ENCODE results near the gene PLXNB1. TPM values are rescaled to one million over a fixed set of nuclear protein-coding genes. Genes with fewer than 3 reads are reported as not detected.

The PLXNB1 gene
- total RNA-seq, 3 donors from 2014 or later, result 98.1 to 136 (median 127) TPM

- Histone ChIP-seq H3K9me3 (no peaks in the 10 kb centered on the region), H3K36me3 (ENCODE audit: low read depth) (no peaks in the 10 kb centered on the region), H3K4me1 (ENCODE audit: low read depth) (no peaks in the 10 kb centered on the region), H3K4me3 (no peak overlapping the region)
- intact Hi-C loops (cut with DNase I, micrococcal nuclease), result no loop called here
- DNase-seq (no peak), ATAC-seq (no peak)
- no peak for TF ChIP-seq CTCF (IDR thresholded peaks at IDR 0.05)
Observed at GRCh38 chr3:48388966-48389365, 40.9 kb downstream of the PLXNB1 start.

GRCh38 chr3:48387634-48388033, 42.3 kb downstream of the PLXNB1 start:
- no peak overlapping the region for H3K4me3 ChIP-seq
- no peak for DNase-seq
- ATAC-seq, result no peak
- intact Hi-C loops (cut with DNase I, micrococcal nuclease), result no loop called here
- no peaks in the 10 kb centered on the region for H3K4me1 ChIP-seq (ENCODE audit: low read depth)
- H3K36me3 ChIP-seq (ENCODE audit: low read depth), result no peaks in the 10 kb centered on the region
- TF ChIP-seq CTCF (IDR thresholded peaks at IDR 0.05), result no peak
- no peaks in the 10 kb centered on the region for H3K9me3 ChIP-seq

GRCh38 chr3:48372862-48373435, 56.9 kb downstream of the PLXNB1 start:
- intact Hi-C loops (cut with DNase I, micrococcal nuclease), result no loop called here
- Histone ChIP-seq H3K9me3 (no peaks in the 10 kb centered on the region), H3K4me3 (no peak overlapping the region), H3K36me3 (ENCODE audit: low read depth) (no peaks in the 10 kb centered on the region), H3K4me1 (ENCODE audit: low read depth) (no peaks in the 10 kb centered on the region)
- ATAC-seq (no peak), DNase-seq (no peak)
- TF ChIP-seq CTCF (IDR thresholded peaks at IDR 0.05), result no peak

GRCh38 chr3:48372377-48372770, 57.5 kb downstream of the PLXNB1 start:
- no peak for ATAC-seq
- intact Hi-C loops (cut with DNase I, micrococcal nuclease), result no loop called here
- no peak for DNase-seq
- no peaks in the 10 kb centered on the region for H3K36me3 ChIP-seq (ENCODE audit: low read depth)
- TF ChIP-seq CTCF (IDR thresholded peaks at IDR 0.05), result no peak
- no peak overlapping the region for H3K4me3 ChIP-seq
- no peaks in the 10 kb centered on the region for H3K4me1 ChIP-seq (ENCODE audit: low read depth)
- H3K9me3 ChIP-seq, result no peaks in the 10 kb centered on the region

GRCh38 chr3:48371651-48372376, 58.1 kb downstream of the PLXNB1 start, which contains the start of gene FBXW12:
Gene FBXW12, plus strand, starts transcription at chr3:48372219. Its CDS starts 549 bp downstream, at chr3:48372768.
- Histone ChIP-seq H3K4me1 (ENCODE audit: low read depth) (no peaks in the 10 kb centered on the region), H3K4me3 (no peak within 1 kb of the TSS), H3K9me3 (no peaks in the 10 kb centered on the region), H3K36me3 (ENCODE audit: low read depth) (no peaks in the 10 kb centered on the region)
- intact Hi-C loops (cut with DNase I, micrococcal nuclease), result no loop called here
- ATAC-seq (no peak), DNase-seq (no peak)
- no peak for TF ChIP-seq CTCF (IDR thresholded peaks at IDR 0.05)

All from mucosa of descending colon (tissue), 3 donors.